MM.1S (cell line): ENCODE results near the gene ARPC1B.

ENCODE experiments used
- DNase-seq: peaks from one replicate; pipeline ENCODE4 v3.0.0-alpha.2; 2015
- H2AFZ ChIP-seq: fragments of 300-600 bp; sonication (generic); 2 replicates; pipeline ENCODE4 v1.6.0; 2016; ENCODE audit warnings: antibody characterized with exemption, low read length
- H3F3A ChIP-seq: fragments of 300-600 bp; sonication (generic); 2 replicates; pipeline ENCODE4 v1.6.1; 2016; ENCODE audit warnings: mild to moderate bottlenecking, antibody characterized with exemption, low read length, moderate library complexity, mixed read lengths; ENCODE audit not compliant: insufficient read depth
- H3K27ac ChIP-seq: fragments of 300-600 bp; sonication (generic); 2 replicates; pipeline ENCODE4 v1.5.1; 2016; ENCODE audit warnings: mild to moderate bottlenecking, low read length
- H3K27me3 ChIP-seq: fragments of 300-600 bp; sonication (generic); replicated peaks from 2 replicates; pipeline ENCODE4 v1.6.0; 2016; ENCODE audit warnings: low read length; ENCODE audit not compliant: insufficient read depth
- H3K36me3 ChIP-seq: fragments of 300-600 bp; sonication (generic); replicated peaks from 2 replicates; pipeline ENCODE4 v1.6.1; 2016; ENCODE audit warnings: mild to moderate bottlenecking, low read length, mixed read lengths; ENCODE audit not compliant: insufficient read depth
- H3K4me1 ChIP-seq: fragments of 300-600 bp; sonication (generic); 2 replicates; pipeline ENCODE4 v1.6.1; 2016; ENCODE audit warnings: low read length, mixed read lengths
- H3K4me2 ChIP-seq: fragments of 300-600 bp; sonication (generic); 2 replicates; pipeline ENCODE4 v1.6.0; 2016; ENCODE audit warnings: low read depth, low read length
- H3K4me3 ChIP-seq: fragments of 300-600 bp; sonication (generic); 2 replicates; pipeline ENCODE4 v1.5.1; 2016; ENCODE audit warnings: low read length, mixed read lengths
- H3K79me2 ChIP-seq: fragments of 300-600 bp; sonication (generic); 2 replicates; pipeline ENCODE4 v1.6.1; 2016; ENCODE audit warnings: mixed run types, low read length, mixed read lengths
- H3K9ac ChIP-seq: fragments of 300-600 bp; sonication (generic); 2 replicates; pipeline ENCODE4 v1.6.1; 2016; ENCODE audit warnings: low read length, mixed read lengths
- H3K9me2 ChIP-seq: fragments of 300-600 bp; sonication (generic); replicated peaks from 2 replicates; pipeline ENCODE4 v1.6.1; 2016; ENCODE audit warnings: mild to moderate bottlenecking, low read length, mixed read lengths; ENCODE audit not compliant: insufficient read depth
- H3K9me3 ChIP-seq: fragments of 300-600 bp; sonication (generic); replicated peaks from 2 replicates; pipeline ENCODE4 v1.6.1; 2016; ENCODE audit warnings: mild to moderate bottlenecking, low read length, mixed read lengths; ENCODE audit not compliant: insufficient read depth
- H4K20me1 ChIP-seq: fragments of 300-600 bp; sonication (generic); 2 replicates; pipeline ENCODE4 v1.6.1; 2016; ENCODE audit warnings: mild to moderate bottlenecking, low read length, moderate library complexity, mixed read lengths; ENCODE audit not compliant: insufficient read depth
- EZH2 ChIP-seq: fragments of 300-600 bp; sonication (generic); optimal IDR thresholded peaks from 2 replicates; pipeline ENCODE3; 2017; ENCODE audit warnings: low read depth, mild to moderate bottlenecking, antibody characterized with exemption, low read length, mixed read lengths
- EZH2phosphoT487 ChIP-seq: fragments of 300-600 bp; sonication (generic); IDR thresholded peaks from 2 replicates; pipeline ENCODE4 v1.6.1; 2018; ENCODE audit warnings: antibody characterized with exemption, low read length
- TF ChIP-seq, protein P1 (sequence below): fragments of 300-600 bp; sonication (generic); IDR thresholded peaks from 2 replicates; pipeline ENCODE4 v1.5.1; 2016; ENCODE audit warnings: antibody characterized with exemption, low read length, mixed read lengths

The ARPC1B gene

DNA sequence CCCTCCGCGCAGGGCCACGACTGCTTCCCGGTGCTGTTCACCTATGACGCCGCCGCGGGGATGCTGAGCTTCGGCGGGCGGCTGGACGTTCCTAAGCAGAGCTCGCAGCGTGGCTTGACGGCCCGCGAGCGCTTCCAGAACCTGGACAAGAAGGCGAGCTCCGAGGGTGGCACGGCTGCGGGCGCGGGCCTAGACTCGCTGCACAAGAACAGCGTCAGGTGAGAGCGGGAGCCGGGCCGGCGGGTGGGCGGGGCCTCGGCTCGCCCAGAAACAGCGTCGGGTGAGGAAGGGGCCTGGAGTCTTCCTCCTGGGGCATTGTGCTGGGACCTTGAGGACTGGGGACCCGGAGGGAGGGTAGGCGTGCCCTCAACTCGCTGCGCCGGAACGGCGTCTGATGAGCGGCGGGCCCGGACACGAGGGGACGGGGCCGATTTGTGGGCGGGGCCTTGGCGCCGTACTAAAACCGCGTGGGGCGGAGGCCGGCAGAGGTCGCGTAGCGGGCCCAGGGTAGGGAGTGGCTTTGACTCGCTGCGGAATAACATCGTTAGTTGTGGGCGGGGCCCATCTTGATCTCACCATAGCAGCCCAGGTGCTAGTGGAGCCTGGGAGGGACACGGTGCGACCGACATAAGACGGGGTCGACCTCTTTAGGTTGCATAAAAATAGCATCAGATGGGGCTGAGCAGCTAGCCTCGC lies 18.3 kb downstream of the ARPC1B start:
- peak overlapping the region; percentile 65 for H3K4me3 ChIP-seq
- peak overlapping the region; percentile 34; the same call in 1 of the 2 replicates for H2AFZ ChIP-seq
- H3K4me2 ChIP-seq = peak overlapping the region; percentile 77
- TF ChIP-seq EZH2phosphoT487 (no peak), EZH2 (no peak)
- TF ChIP-seq, protein P1, sequence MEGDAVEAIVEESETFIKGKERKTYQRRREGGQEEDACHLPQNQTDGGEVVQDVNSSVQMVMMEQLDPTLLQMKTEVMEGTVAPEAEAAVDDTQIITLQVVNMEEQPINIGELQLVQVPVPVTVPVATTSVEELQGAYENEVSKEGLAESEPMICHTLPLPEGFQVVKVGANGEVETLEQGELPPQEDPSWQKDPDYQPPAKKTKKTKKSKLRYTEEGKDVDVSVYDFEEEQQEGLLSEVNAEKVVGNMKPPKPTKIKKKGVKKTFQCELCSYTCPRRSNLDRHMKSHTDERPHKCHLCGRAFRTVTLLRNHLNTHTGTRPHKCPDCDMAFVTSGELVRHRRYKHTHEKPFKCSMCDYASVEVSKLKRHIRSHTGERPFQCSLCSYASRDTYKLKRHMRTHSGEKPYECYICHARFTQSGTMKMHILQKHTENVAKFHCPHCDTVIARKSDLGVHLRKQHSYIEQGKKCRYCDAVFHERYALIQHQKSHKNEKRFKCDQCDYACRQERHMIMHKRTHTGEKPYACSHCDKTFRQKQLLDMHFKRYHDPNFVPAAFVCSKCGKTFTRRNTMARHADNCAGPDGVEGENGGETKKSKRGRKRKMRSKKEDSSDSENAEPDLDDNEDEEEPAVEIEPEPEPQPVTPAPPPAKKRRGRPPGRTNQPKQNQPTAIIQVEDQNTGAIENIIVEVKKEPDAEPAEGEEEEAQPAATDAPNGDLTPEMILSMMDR = no peak
- H3K9ac ChIP-seq = peak overlapping the region; percentile 56; the same call in 1 of the 2 replicates
- H3K27ac ChIP-seq = peak overlapping the region; percentile 47; the same call in 1 of the 2 replicates
- no peaks in the 10 kb centered on the region for H3K27me3 ChIP-seq
- H3F3A ChIP-seq = peaks cover 8% of the 10 kb centered on the region
- H3K4me1 ChIP-seq = no peaks in the 10 kb centered on the region
- no peaks in the 10 kb centered on the region for H4K20me1 ChIP-seq
- H3K79me2 ChIP-seq = peaks cover 12% of the 10 kb centered on the region; the same call in 1 of the 2 replicates
- H3K9me3 ChIP-seq = no peaks in the 10 kb centered on the region
- no peaks in the 10 kb centered on the region for H3K36me3 ChIP-seq
- H3K9me2 ChIP-seq = no peaks in the 10 kb centered on the region
- peak; percentile 83 for DNase-seq

DNA sequence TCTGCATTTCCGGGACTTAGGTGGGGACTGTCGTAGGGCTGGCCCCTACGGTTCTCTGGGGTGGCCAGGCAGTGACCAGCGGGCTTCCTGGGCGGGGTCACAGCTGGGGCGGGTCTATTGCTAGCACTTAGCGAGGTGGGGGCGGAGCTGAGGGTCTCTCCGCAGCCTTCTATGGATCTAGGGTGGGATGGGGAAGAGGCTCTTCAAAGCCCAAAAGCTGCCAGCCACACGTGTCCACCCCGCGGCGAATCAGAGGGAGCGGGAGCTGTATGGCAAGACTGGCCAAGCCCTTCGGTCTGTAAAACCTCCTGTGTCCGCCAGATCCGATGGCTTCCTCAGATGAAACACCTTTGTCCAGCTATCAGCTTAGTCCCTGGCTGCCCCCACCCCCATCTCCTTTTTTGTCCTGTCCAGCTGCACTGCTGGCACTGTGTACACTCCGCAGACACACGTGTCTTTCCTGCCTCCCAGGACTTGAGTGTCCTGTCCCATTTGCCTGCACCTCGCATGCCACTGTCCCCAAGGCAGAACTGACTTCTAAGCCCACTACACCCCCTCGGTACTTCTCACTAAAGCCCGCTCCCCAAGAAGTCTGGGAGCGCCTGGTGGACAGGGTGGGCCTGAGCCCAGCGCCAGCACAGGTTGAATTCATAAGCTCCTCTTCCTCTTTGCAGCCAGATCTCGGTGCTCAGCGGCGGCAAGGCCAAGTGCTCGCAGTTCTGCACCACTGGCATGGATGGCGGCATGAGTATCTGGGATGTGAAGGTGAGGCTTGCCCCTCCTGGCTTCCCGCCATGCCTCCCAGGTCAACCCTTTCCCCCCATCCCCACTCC lies 19.0 kb downstream of the ARPC1B start:
- Histone ChIP-seq H3K9me2 (no peaks in the 10 kb centered on the region), H3K4me1 (no peaks in the 10 kb centered on the region)

DNA sequence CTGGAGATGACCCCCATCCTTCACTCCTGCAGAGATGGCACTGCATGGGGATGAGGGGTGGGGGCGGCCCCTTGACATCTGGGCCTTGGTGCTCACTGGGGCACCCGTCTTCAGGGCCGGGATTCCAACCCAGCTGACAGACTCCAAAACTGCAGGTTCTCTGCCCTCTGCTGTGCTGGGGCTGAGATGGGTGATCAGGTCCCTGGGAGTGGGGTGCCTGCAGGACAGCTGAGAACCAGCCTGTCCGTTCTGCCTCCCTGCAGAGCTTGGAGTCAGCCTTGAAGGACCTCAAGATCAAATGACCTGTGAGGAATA lies 19.6 kb downstream of the ARPC1B start:
- H3F3A ChIP-seq = peaks cover 8% of the 10 kb centered on the region
- no peak overlapping the region for H3K4me2 ChIP-seq
- no peaks in the 10 kb centered on the region for H3K36me3 ChIP-seq
- no peaks in the 10 kb centered on the region for H3K9me3 ChIP-seq
- H2AFZ ChIP-seq = no peak overlapping the region
- H3K4me3 ChIP-seq = no peak overlapping the region
- no peak overlapping the region for H3K27ac ChIP-seq
- TF ChIP-seq EZH2 (no peak), EZH2phosphoT487 (no peak)
- TF ChIP-seq, protein P1 = no peak
- no peaks in the 10 kb centered on the region for H3K27me3 ChIP-seq
- H3K79me2 ChIP-seq = peaks cover 12% of the 10 kb centered on the region; the same call in 1 of the 2 replicates
- H4K20me1 ChIP-seq = no peaks in the 10 kb centered on the region
- H3K4me1 ChIP-seq = no peaks in the 10 kb centered on the region
- no peak for DNase-seq
- no peaks in the 10 kb centered on the region for H3K9me2 ChIP-seq
- H3K9ac ChIP-seq = no peak overlapping the region

More for the DNA sequence above, 19.0 kb downstream of the ARPC1B start:
- Histone ChIP-seq H3K4me3 (peak overlapping the region; percentile 65), H4K20me1 (no peaks in the 10 kb centered on the region), H2AFZ (0 out of 2 replicates have a peak overlapping the region, but pooled peaks have one; percentile 34), H3K9me3 (no peaks in the 10 kb centered on the region), H3K27me3 (no peaks in the 10 kb centered on the region), H3K36me3 (no peaks in the 10 kb centered on the region), H3K79me2 (peaks cover 12% of the 10 kb centered on the region; the same call in 1 of the 2 replicates), H3K4me2 (peak overlapping the region; percentile 77), H3F3A (peaks cover 8% of the 10 kb centered on the region), H3K9ac (peak overlapping the region; percentile 56; the same call in 1 of the 2 replicates), H3K27ac (peak overlapping the region; percentile 47; the same call in 1 of the 2 replicates)
- DNase-seq = no peak
- TF ChIP-seq EZH2phosphoT487 (no peak), EZH2 (no peak)
- TF ChIP-seq, protein P1 = no peak
